Measurements from ENCODE around the gene PPP1R3F. TPM values are rescaled to one million over a fixed set of nuclear protein-coding genes. Genes with fewer than 3 reads are reported as not detected.

The PPP1R3F gene
- total RNA-seq, 1 donor from 2014 or later: 13.1 TPM

DNA sequence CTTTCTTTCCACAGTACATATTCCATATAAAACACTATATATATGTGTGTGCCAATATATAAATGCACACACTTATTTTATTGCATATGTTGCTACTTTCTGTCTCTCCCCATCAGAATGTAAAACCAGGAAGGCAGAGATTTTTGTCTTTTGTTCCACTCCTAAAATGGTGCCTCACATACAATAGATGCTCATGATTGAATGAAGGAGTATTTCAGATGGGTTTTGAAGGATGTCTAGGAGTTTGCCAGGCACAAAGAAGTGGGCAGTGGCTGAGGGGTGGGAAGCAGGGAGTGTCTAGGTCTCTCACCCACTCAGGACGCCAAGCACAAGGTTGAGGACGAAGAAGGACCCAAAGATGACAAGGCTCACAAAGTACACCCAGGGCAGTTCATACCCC lies 41.9 kb upstream of the PPP1R3F start:
- no peaks in the 10 kb centered on the region for H3K4me1 Mint-ChIP-seq
- H3K36me3 Mint-ChIP-seq (ENCODE audit: low read depth): peaks cover 3% of the 10 kb centered on the region
- H3K27ac Mint-ChIP-seq (ENCODE audit: unreplicated experiment): no peak overlapping the region
- H3K9me3 Mint-ChIP-seq: peaks cover 3% of the 10 kb centered on the region
- TF ChIP-seq, protein P1, sequence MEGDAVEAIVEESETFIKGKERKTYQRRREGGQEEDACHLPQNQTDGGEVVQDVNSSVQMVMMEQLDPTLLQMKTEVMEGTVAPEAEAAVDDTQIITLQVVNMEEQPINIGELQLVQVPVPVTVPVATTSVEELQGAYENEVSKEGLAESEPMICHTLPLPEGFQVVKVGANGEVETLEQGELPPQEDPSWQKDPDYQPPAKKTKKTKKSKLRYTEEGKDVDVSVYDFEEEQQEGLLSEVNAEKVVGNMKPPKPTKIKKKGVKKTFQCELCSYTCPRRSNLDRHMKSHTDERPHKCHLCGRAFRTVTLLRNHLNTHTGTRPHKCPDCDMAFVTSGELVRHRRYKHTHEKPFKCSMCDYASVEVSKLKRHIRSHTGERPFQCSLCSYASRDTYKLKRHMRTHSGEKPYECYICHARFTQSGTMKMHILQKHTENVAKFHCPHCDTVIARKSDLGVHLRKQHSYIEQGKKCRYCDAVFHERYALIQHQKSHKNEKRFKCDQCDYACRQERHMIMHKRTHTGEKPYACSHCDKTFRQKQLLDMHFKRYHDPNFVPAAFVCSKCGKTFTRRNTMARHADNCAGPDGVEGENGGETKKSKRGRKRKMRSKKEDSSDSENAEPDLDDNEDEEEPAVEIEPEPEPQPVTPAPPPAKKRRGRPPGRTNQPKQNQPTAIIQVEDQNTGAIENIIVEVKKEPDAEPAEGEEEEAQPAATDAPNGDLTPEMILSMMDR (conservative IDR thresholded peaks at IDR 0.05): no peak
- H3K4me3 Mint-ChIP-seq: no peak overlapping the region
- no peak for DNase-seq (ENCODE audit: low read depth, low spot score)
- H3K27me3 Mint-ChIP-seq (ENCODE audit: low read depth): peaks cover 29% of the 10 kb centered on the region

- Mint-ChIP-seq H3K27me3 (ENCODE audit: low read depth) (peaks cover 26% of the 10 kb centered on the region), H3K9me3 (peaks cover 3% of the 10 kb centered on the region), H3K4me1 (no peaks in the 10 kb centered on the region), H3K27ac (ENCODE audit: unreplicated experiment) (no peak overlapping the region), H3K36me3 (ENCODE audit: low read depth) (peaks cover 3% of the 10 kb centered on the region), H3K4me3 (no peak overlapping the region)
- TF ChIP-seq, protein P1 (conservative IDR thresholded peaks at IDR 0.05): no peak
- DNase-seq (ENCODE audit: low read depth, low spot score): no peak
Measured at GRCh38 chrX:49228185-49228584, 41.4 kb upstream of the PPP1R3F start.

GRCh38 chrX:49230500-49231232 lies 38.9 kb upstream of the PPP1R3F start:
- no peak for DNase-seq (ENCODE audit: low read depth, low spot score)
- Mint-ChIP-seq H3K36me3 (ENCODE audit: low read depth) (peaks cover 3% of the 10 kb centered on the region), H3K27me3 (ENCODE audit: low read depth) (peaks cover 9% of the 10 kb centered on the region), H3K9me3 (peaks cover 3% of the 10 kb centered on the region), H3K4me1 (peaks cover 6% of the 10 kb centered on the region), H3K27ac (ENCODE audit: unreplicated experiment) (no peak overlapping the region), H3K4me3 (no peak overlapping the region)
- TF ChIP-seq, protein P1 (conservative IDR thresholded peaks at IDR 0.05): no peak

DNA sequence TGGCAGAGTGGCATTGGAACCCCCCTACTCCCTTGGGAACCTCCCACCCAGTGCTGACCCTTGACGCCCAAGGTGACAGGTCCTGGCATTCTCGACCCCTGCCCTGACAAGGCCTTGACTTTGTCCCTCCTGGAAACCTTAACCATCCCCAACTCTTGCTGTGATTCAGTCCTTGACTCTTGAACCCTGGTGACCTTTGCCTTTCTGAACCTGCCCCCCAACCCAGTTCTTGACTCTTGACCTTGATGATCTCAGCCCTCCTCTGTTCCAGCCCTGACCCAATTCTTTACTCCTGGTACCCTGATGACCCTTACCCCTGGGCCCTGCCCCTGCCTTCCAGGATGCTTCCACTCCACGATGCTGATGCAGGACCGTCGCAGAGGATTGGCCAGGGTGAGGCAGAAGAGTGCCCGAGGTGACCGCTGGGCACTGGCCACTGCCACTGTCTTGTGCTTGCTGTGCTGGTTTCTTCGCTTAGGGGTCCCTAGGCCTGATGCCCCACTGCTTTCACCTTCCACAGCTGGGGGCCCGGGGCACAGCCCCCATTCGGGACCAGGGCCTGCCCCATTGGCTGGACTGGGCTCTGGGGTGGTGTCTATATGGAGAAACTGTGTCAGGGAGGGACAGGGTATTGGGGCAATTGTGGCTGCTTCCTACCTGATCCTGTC lies 38.1 kb upstream of the PPP1R3F start:
- H3K27me3 Mint-ChIP-seq (ENCODE audit: low read depth): peaks cover 8% of the 10 kb centered on the region
- no peak for DNase-seq (ENCODE audit: low read depth, low spot score)
- H3K36me3 Mint-ChIP-seq (ENCODE audit: low read depth): peaks cover 3% of the 10 kb centered on the region
- no peak overlapping the region for H3K27ac Mint-ChIP-seq (ENCODE audit: unreplicated experiment)
- peaks cover 6% of the 10 kb centered on the region for H3K4me1 Mint-ChIP-seq
- H3K4me3 Mint-ChIP-seq: no peak overlapping the region
- peaks cover 3% of the 10 kb centered on the region for H3K9me3 Mint-ChIP-seq
- TF ChIP-seq, protein P1 (conservative IDR thresholded peaks at IDR 0.05): no peak

DNA sequence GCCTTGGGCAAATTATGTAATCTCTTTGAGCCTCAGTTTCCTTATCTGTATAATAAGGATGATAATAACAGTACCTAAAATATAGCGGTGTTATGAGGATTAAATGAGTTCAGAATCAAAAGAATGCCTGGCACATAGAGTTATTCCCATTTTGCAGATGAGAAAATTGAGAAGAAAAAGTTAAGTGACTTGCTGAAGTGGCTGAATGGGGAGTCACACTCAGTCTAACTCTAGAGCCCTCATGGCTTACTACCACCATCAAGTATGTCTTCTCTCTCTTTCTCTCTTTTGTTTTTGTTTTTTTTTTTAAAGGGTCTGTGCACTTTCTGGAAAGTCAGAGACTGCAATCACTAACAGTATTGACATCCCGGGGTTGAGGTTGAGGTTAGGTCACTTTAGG lies 37.1 kb upstream of the PPP1R3F start:
- H3K36me3 Mint-ChIP-seq (ENCODE audit: low read depth): peaks cover 5% of the 10 kb centered on the region
- H3K27me3 Mint-ChIP-seq (ENCODE audit: low read depth): peaks cover 8% of the 10 kb centered on the region
- no peak for DNase-seq (ENCODE audit: low read depth, low spot score)
- peak overlapping the region; percentile 19 for H3K4me3 Mint-ChIP-seq
- H3K4me1 Mint-ChIP-seq: peaks cover 10% of the 10 kb centered on the region
- TF ChIP-seq, protein P1 (conservative IDR thresholded peaks at IDR 0.05): no peak
- peaks cover 3% of the 10 kb centered on the region for H3K9me3 Mint-ChIP-seq
- no peak overlapping the region for H3K27ac Mint-ChIP-seq (ENCODE audit: unreplicated experiment)

All from neural crest cell (in vitro differentiated cells).